ENCODE measurements around the gene PSMD14. TPM values are rescaled to one million over a fixed set of nuclear protein-coding genes. Genes with fewer than 3 reads are reported as not detected.

The PSMD14 gene
- total RNA-seq, 1 donor: 103 TPM

DNA sequence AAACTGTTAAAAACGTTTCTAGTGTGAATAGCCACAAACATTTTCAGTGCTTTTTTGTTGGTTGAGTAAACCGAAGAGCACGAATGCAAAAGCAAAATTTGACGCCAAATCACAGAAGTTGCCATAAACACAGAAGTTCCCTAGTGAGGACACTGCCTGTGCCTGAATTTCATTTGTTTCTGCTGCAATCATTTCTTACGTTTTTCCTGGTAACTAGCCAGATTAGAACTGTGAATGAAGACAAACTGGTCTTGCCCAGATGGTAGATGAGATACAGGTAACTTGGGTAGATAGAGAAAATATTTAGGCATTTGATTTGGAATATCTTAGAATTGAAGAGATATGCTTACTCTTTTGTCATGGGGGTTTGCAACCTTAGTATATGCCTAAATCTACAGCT, 98.1 kb downstream of the PSMD14 start:
- TF ChIP-seq, protein P1, sequence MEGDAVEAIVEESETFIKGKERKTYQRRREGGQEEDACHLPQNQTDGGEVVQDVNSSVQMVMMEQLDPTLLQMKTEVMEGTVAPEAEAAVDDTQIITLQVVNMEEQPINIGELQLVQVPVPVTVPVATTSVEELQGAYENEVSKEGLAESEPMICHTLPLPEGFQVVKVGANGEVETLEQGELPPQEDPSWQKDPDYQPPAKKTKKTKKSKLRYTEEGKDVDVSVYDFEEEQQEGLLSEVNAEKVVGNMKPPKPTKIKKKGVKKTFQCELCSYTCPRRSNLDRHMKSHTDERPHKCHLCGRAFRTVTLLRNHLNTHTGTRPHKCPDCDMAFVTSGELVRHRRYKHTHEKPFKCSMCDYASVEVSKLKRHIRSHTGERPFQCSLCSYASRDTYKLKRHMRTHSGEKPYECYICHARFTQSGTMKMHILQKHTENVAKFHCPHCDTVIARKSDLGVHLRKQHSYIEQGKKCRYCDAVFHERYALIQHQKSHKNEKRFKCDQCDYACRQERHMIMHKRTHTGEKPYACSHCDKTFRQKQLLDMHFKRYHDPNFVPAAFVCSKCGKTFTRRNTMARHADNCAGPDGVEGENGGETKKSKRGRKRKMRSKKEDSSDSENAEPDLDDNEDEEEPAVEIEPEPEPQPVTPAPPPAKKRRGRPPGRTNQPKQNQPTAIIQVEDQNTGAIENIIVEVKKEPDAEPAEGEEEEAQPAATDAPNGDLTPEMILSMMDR (IDR thresholded peaks at IDR 0.05; ENCODE audit: insufficient read depth, low read length): no peak
- no peak for DNase-seq (ENCODE audit: low read depth)
- no peak overlapping the region for H3K4me3 ChIP-seq (ENCODE audit: low read depth, low read length)

DNA sequence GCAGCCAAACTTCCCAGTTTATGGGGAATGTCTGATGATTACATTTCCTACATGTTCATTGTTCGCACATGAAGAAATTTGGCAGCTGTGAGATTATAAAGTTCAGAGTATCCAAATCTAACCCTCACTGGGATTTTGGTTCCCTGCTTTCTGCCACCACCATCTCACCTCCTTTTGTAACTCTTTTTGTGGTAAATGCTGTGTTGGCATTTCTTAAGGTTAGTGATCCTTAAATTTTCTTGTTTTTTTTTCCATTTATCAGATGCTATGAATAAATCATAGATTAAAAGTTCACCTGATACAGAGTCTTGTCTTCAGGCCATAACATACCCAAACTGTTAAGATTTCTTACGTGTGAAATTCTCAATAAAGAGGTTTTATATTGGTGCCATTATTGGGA, 99.4 kb downstream of the PSMD14 start:
- TF ChIP-seq, protein P1 (IDR thresholded peaks at IDR 0.05; ENCODE audit: insufficient read depth, low read length): no peak
- no peak for DNase-seq (ENCODE audit: low read depth)
- no peak overlapping the region for H3K4me3 ChIP-seq (ENCODE audit: low read depth, low read length)

DNA sequence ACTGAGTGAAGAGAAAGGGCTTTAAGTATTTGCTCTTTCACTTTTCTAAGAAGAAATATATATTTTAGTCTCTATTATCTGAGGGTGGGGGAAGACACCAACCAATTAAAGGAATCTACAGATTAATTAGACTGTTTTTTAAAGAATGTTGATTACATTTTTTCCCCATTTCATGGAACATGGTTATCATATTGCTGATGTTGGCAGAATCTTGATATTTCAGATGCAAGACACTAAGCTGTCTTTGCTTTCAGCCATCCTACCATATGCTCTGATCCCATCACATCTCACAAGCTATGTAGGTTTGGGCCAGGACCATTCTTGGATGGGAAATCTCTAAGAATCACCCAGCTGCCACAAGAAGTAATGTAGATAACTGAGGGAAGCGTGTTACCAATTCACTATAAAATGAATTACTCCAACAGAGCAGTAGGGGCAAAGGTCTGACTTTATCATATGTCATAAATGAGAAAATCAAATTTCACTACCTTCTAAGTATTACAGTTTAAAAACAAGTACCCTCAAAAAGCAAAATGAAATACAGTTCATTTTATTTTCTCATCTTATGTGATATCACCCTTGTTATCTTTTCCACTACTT, 101.2 kb downstream of the PSMD14 start:
- no peak overlapping the region for H3K4me3 ChIP-seq (ENCODE audit: low read depth, low read length)

DNA sequence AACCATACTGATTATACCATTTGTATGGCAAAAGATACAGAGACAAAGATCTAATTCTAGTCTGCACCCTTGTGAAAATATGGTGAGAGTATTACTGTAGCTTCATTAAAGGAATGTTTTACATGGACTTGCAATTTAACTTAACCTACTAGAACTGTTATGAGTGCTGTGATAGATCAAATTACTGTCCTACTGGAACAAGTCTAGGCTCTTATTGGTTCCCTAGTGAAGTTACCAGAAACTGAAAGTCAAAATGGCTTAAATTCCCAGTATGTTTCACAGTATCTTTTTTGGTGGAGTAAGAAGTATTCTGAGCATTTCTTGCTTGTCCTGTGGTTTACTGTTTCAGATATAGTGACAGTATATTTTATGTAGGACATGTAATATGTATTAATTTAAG, 104.1 kb downstream of the PSMD14 start:
- DNase-seq (ENCODE audit: low read depth): peak; percentile 32
- TF ChIP-seq, protein P1 (IDR thresholded peaks at IDR 0.05; ENCODE audit: insufficient read depth, low read length): no peak
- no peak overlapping the region for H3K4me3 ChIP-seq (ENCODE audit: low read depth, low read length)

More for the DNA sequence above, 101.2 kb downstream of the PSMD14 start:
- DNase-seq (ENCODE audit: low read depth): no peak
- TF ChIP-seq, protein P1 (IDR thresholded peaks at IDR 0.05; ENCODE audit: insufficient read depth, low read length): no peak

DNA sequence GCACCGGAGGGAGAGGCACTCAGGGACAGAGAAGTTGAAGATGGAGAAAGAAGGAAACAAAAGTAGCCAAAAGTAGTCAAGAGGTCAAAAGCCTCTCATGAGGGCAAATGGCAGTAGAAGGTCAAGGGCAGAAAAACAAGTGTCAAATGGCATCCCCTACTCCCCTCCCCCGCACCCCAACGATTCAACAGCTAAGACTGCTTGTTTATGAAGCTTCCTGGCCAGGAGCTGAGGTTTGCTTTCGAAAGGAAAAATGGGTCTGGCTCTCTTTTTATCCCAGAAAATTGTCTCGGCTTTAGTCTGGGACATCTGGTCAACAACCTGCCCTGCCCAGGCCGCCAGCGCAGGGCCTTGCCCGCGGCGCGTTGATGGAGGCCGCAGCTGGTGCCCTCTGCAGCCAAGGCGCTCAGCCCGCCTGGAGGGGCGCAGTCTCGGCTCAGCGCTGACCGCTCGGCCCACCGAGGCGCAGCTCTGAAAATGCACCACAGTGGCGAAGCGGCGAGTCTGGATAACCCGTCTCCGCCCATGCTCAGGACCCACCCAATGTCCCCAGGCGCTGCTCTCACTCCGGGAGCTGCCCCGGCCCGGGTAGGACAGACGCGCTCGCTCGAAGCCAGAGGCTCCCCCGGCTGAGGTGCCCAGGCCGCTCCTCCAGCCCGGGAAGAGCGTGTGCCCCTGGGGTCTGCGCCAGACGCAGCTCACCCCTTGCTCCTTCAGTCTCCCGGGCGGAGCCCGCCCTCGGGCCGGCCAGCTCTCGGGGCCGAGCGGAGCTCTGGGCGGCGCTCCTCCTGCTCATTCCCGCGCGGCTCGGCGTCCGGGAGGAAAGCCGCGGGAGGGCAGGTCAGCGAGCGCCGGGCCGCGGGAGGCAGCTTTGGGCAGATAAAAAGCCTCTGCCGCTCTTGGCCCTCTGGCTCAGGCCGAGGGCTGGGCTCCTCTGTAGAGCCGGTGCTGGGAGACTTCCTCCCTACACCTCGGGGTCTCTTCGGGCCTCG, 106.1 kb downstream of the PSMD14 start:
- TF ChIP-seq, protein P1 (IDR thresholded peaks at IDR 0.05; ENCODE audit: insufficient read depth, low read length): peak; percentile 19

DNA sequence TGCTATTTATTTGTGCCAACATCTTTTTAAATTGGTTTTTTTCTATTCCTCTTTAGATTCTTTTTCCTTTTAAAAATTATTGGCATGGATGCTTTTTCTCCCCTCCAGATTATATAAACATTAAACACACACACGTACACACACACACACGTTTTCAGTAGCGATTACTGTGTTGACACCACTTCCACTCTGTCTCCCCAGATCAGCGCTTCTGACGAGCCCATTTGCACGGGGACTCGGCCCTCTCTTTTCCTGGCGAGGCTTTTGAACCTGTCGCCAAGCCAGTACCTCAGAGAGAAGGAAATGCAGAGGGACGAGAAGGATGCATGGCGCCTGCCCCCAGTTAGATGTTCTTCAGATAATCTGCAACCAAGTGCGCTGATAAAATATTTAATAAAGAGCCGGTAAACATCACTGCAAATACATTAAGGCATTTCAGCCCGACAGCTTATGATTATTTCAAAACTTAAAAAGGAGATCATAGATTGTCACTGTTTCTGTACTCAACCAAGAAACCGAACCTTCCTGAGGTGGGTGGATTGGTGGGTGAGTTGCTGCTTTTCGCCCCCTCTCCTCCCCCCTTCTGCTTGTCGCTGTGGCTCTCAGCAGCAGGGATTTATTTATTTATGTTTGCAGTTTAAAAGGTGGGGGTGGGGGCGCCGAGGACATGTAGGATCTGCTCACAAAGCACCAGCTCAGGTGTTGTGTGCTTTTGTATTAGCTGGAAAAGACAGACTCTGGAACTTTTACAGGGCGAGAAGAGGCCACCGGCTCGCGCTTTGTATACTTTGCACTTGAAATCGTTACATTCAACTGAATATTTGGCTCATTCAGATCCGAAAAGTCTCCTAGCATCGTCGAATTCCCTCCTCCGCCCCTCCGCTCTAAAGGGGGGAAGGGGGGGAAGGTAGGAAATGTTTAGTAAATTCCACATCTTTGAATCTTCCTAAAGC, 107.1 kb downstream of the PSMD14 start:
- peak overlapping the region; percentile 61 for H3K4me3 ChIP-seq (ENCODE audit: low read depth, low read length)
- TF ChIP-seq, protein P1 (IDR thresholded peaks at IDR 0.05; ENCODE audit: insufficient read depth, low read length): no peak
- DNase-seq (ENCODE audit: low read depth): no peak

More for the DNA sequence above, 106.1 kb downstream of the PSMD14 start:
- peak overlapping the region; percentile 61 for H3K4me3 ChIP-seq (ENCODE audit: low read depth, low read length)
- peak; percentile 33 for DNase-seq (ENCODE audit: low read depth)
